GM19239 (cell line): ENCODE measurements around the gene EXOG.

Experiments
- DNase-seq: peaks from one replicate; pipeline ENCODE4 v3.0.0; 2011; ENCODE audit warnings: low spot score; ENCODE audit not compliant: insufficient read length
- FAIRE-seq: peaks from 2 replicates; lab custom pipeline; 2011; peaks lifted over from hg19 to GRCh38; lab: Jason Lieb, UNC

The EXOG gene

GRCh38 chr3:38496131-38496910 lies at the start of gene EXOG:
Gene EXOG (plus strand): TSS chr3:38496340. CDS start chr3:38496368, 28 bp downstream.
- peak; percentile 91 for FAIRE-seq
- DNase-seq: peak; percentile 90

- FAIRE-seq (no peak), DNase-seq (no peak)
Measured at GRCh38 chr3:38446812-38447211, 49.3 kb upstream of the EXOG start.

- no peak for FAIRE-seq
- no peak for DNase-seq
Measured at GRCh38 chr3:38450853-38451252, 45.3 kb upstream of the EXOG start.

- DNase-seq (peak; percentile 86), FAIRE-seq (no peak)
Measured at GRCh38 chr3:38453075-38453912, 42.8 kb upstream of the EXOG start, which contains the start of gene ACVR2B. Gene ACVR2B (plus strand): TSS chr3:38453890. CDS start chr3:38454323, 433 bp downstream.

GRCh38 chr3:38453913-38454177 lies 42.3 kb upstream of the EXOG start:
- DNase-seq: no peak

GRCh38 chr3:38454178-38454883 lies 41.8 kb upstream of the EXOG start:
- FAIRE-seq: no peak
- peak; percentile 62 for DNase-seq

More at GRCh38 chr3:38453913-38454177, 42.3 kb upstream of the EXOG start:
- FAIRE-seq: no peak

GRCh38 chr3:38454884-38455638 lies 41.1 kb upstream of the EXOG start:
- FAIRE-seq (no peak), DNase-seq (peak; percentile 53)

GRCh38 chr3:38455639-38456430 lies 40.3 kb upstream of the EXOG start:
- FAIRE-seq (peak; percentile 28), DNase-seq (peak; percentile 39)

- FAIRE-seq: no peak
- no peak for DNase-seq
Measured at GRCh38 chr3:38457111-38458003, 38.8 kb upstream of the EXOG start.

GRCh38 chr3:38458796-38459498 lies 37.2 kb upstream of the EXOG start:
- no peak for DNase-seq
- FAIRE-seq: no peak

- no peak for DNase-seq
- FAIRE-seq: no peak
Measured at GRCh38 chr3:38459499-38460048, 36.6 kb upstream of the EXOG start.

- no peak for FAIRE-seq
- DNase-seq: no peak
Measured at GRCh38 chr3:38460377-38461270, 35.5 kb upstream of the EXOG start.

- no peak for DNase-seq
- FAIRE-seq: no peak
Measured at GRCh38 chr3:38465588-38466154, 30.5 kb upstream of the EXOG start.

GRCh38 chr3:38468765-38469164 lies 27.4 kb upstream of the EXOG start:
- DNase-seq: no peak
- FAIRE-seq: no peak

- FAIRE-seq: no peak
- DNase-seq: no peak
Measured at GRCh38 chr3:38469852-38470251, 26.3 kb upstream of the EXOG start.

- FAIRE-seq: no peak
- DNase-seq: no peak
Measured at GRCh38 chr3:38471260-38471857, 24.8 kb upstream of the EXOG start.
